NCI-H187 treated with DMSO at 0.1 percent for 48 hours (cell line): ENCODE measurements around the gene MTCL1.

ENCODE experiments used
- DNase-seq: peaks from one replicate; lab custom pipeline; 2025; lab: John Stamatoyannopoulos, UW

MTCL1 gene

GRCh38 chr18:8713691-8714090 is 8.3 kb downstream of the MTCL1 start:
- no peak for DNase-seq

- DNase-seq = no peak
These were observed 10.2 kb downstream of the MTCL1 start for GRCh38 chr18:8715599-8715998.

GRCh38 chr18:8717011-8717770 is 11.8 kb downstream of the MTCL1 start:
- DNase-seq = no peak

- DNase-seq = no peak
These were observed 13.1 kb downstream of the MTCL1 start for GRCh38 chr18:8718401-8718913.

DNA sequence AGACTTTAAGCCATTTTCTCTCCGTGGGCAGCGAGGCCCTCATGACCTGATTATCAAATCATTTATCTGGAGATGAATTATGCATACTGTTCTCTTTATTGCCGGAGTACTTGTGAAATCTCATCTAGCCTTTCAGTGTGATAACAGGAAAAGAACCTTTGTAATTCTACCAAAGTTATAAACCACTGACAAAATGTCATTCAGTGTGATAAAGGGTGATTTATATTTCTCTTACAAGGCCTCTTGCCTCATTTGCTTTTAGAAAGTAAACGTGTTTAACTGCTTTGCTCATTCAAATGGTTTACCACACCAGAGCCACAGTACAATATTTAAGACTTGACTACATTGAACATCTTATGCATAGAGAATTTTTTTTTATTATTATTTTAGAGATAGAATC is 13.8 kb downstream of the MTCL1 start:
- no peak for DNase-seq

DNA sequence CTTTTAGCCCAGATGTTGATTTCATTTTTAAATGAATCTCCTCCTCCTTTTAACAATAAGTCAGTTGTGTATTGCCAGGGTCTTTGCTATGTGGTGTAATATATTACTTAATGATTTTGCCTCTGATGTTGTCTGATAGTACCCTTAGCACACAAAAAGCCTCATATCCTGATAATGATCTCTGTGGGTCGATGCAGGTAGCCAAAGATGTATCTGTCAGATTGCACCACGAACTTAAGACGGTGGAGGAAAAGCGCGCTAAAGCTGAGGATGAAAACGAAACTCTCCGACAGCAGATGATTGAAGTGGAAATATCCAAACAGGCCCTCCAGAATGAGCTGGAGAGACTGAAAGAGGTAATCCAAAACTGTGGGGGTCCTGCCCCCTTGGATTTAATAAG is 14.8 kb downstream of the MTCL1 start:
- no peak for DNase-seq

DNA sequence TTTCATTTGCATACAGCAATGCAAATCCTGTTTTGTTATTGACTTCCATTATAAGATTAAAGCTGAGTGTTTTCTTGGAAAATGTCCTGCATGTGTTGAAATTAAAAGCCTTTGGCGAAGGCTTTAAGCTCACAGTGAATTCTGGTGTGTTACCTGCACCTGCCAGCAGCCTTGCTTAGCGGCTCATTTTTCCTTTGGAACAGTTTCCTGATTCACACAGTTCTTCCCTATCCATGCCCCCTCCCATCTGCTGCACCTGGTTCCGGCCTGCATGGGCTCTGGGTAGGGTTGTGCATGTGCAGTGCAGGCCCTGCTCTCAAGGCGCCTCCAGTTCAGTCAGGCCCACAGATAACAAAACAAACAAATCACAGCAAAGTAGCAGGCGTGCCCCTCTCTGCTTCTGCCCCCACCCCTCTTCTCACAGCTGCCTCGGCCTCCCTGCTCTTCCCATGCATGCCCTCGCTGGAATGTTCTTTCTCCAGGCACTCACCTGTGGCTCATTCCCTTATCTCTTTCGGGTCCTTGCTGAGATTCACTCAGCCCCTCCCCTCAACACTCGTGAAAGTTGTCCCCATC is 15.8 kb downstream of the MTCL1 start:
- no peak for DNase-seq

- no peak for DNase-seq
These were observed 16.4 kb downstream of the MTCL1 start for GRCh38 chr18:8721716-8722115.

DNA sequence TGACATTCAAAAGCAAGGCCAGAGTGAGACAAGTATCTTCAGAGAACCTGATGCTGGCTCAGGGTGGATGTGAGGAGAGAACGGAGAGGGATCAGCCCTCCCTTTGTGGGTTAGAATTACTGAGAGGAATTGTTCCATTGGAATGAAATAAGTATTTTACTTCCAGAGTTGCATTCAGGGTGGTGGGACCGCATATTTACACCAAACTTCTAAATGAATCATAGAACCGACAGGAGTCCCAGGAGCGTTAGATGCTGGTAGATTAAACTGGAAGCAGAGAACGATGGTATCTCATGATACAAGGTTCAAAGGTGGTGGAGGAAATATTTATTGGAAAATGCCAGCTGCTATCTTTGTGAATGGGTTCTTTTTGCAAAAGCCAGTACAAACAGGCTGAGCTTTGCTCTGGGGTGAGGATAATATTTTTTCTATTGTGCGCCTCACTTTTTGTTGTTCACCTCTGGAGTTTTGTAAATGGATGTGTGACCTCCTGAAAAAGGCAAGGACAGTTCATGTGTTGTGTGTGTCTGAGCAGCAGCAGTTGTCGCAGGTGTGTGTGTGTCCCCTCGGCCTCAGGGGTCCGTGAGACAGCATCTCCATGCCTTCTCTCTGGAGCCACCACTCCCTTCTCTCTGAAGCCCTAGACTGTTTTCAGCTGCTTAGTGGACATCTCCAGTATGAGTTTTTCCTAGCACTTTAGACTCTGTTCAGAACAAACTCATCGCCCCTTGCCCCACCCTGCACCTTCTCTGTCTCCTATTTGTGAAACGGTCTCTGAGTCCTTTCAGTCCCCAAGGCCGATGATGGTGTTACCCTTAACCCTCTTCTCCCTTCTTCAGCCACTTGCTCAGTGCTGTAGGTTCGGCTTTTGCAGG is 17.8 kb downstream of the MTCL1 start:
- no peak for DNase-seq

GRCh38 chr18:8724452-8724851 is 19.1 kb downstream of the MTCL1 start:
- no peak for DNase-seq

DNA sequence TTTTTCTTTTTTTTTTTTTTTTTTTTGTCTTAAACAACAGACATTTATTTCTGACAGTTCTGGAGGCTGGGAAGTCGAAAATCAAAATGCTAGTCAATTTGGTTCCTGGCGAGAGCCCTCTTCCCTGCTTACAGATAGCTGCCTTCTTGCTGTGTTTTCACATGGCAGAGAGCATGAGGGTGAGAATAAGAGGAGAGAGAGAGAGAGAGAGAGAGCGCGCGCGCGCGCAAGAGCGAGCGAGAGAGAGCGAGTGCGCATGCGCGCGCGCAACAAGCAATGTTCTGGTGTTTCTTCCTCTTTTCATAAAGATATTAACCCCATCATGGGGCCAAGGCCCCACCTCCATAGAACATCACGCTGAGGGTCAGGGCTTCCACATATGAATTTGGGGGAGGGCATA is 20.9 kb downstream of the MTCL1 start:
- no peak for DNase-seq

GRCh38 chr18:8726963-8727705 is 21.8 kb downstream of the MTCL1 start:
- DNase-seq = no peak

- DNase-seq = no peak
These were observed 24.9 kb downstream of the MTCL1 start for GRCh38 chr18:8730080-8730827.

GRCh38 chr18:8732442-8733360 is 27.3 kb downstream of the MTCL1 start:
- no peak for DNase-seq

DNA sequence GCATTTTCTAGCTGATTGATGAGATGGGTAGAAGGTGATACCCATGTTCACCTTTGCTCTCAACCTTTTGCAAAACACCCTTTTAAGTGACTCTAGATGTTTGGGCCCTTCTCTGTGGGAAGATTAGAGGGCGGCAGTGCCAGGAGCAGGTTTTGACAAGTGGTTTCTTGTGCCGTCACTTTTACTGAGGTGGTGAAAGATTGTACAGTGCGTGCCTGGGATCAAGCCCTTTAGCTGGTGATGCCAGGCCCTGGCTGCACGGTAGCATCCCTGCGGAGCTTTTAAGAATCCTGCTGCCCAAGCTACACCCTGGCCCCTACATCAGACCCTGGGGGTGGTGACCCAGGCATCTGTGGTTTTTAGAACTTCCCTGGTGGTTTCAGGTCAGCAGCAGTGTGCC is 29.1 kb downstream of the MTCL1 start:
- no peak for DNase-seq

DNA sequence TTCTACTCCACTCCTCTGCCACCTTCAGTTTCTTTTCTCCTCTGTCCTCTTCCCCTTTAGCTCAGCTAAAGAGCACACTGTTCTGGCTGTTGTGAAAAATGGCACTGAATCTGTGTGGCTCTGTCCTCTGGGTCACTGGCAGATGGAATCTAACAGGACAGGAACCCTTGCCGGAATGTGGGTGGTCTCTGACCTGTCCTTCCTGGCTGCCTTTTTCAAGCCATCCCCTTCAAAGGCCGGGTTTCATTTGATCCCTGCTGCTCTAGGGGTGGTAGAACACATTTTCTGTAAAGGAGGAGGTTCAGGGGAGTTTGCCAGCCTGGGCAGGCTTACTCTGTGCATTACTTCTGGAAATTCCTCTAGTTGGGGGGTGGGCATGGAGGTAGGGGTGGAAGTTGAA is 29.9 kb downstream of the MTCL1 start:
- DNase-seq = no peak

GRCh38 chr18:8741117-8741516 is 35.8 kb downstream of the MTCL1 start:
- DNase-seq = no peak

DNA sequence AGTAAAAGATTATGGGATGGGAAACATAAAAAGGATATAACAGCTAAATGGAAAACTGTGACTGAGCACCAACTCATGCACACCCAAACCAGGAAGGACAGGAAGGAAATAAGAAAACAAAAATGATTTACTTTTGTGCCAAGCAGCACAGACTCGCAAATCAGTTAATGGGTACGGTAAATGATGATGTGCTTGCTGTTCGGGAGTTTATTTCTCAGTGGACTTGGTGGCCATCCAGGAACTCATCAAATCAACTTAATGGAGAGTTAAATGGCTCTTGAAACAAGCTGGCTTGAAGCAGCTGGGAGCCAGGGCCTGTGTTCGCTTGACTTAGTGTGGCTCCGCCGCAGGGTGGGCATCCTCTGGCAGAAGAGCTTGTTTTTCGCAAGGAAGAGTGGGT is 36.2 kb downstream of the MTCL1 start:
- no peak for DNase-seq

GRCh38 chr18:8742387-8743361 is 37.3 kb downstream of the MTCL1 start:
- no peak for DNase-seq
